Adrenal gland (tissue), 5 donors: ENCODE measurements around the gene ANKRD23.

Experiments
- POLR2A ChIP-seq, 2 donors: fragments of 450-650 bp; IDR thresholded peaks; one replicate each; pipeline ENCODE4 v1.6.1; 2017; ENCODE audit warnings: antibody characterized with exemption in 2 of 2, mild to moderate bottlenecking in 2 of 2, moderate library complexity in 1 of 2
- TF ChIP-seq, protein P1 (sequence below), 6 experiments: fragments of 450-650 bp in 4 of 6; fragments of 200-600 bp in 2 of 6; sonication (generic) in 1 of 6; IDR thresholded peaks; 1 replicate in 5 of 6; 2 replicates in 1 of 6; pipeline versions ENCODE4 v1.5.1 to v1.8.0; 2016 to 2021; ENCODE audit warnings: antibody characterized with exemption in 6 of 6, mild to moderate bottlenecking in 2 of 6, moderate library complexity in 1 of 6
- donor health status: DM: no; HTN: no; CAD: no.

DNA sequence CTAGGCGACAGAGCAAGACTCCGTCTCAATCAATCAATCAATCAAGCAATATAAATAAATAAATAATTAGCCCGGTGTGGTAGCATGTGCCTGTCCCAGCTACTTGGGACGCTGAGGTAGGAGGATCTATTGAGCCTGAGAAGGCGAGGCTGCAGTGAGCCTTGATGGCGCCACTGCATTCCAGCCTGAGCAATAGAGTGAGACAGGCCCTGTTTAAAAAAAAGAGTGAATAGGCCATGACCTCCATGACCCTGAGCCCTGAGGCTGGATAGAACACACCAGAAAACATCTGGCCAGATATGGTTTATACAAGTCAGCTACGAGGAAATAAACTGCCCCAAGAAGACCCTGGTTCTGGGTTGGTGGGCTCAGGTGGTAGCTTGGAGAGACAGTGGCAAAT lies 46.4 kb upstream of the ANKRD23 start:
- TF ChIP-seq POLR2A (IDR thresholded peaks at IDR 0.05): no peak
- TF ChIP-seq, protein P1, sequence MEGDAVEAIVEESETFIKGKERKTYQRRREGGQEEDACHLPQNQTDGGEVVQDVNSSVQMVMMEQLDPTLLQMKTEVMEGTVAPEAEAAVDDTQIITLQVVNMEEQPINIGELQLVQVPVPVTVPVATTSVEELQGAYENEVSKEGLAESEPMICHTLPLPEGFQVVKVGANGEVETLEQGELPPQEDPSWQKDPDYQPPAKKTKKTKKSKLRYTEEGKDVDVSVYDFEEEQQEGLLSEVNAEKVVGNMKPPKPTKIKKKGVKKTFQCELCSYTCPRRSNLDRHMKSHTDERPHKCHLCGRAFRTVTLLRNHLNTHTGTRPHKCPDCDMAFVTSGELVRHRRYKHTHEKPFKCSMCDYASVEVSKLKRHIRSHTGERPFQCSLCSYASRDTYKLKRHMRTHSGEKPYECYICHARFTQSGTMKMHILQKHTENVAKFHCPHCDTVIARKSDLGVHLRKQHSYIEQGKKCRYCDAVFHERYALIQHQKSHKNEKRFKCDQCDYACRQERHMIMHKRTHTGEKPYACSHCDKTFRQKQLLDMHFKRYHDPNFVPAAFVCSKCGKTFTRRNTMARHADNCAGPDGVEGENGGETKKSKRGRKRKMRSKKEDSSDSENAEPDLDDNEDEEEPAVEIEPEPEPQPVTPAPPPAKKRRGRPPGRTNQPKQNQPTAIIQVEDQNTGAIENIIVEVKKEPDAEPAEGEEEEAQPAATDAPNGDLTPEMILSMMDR (IDR thresholded peaks at IDR 0.05): no peak
